H1 (cell line): ENCODE data around the gene ZNF175. TPM values are rescaled to one million over a fixed set of nuclear protein-coding genes. Genes with fewer than 3 reads are reported as not detected.

Source experiments
- CTCF ChIA-PET: fragments of 300-600 bp; sonication (Branson Sonifier 250); formaldehyde crosslinking; loops from one replicate; lab custom pipeline; 2021; ENCODE audit not compliant: partially characterized antibody; lab: Charles Lee
- POLR2A ChIA-PET: fragments of 300-600 bp; sonication (Branson Sonifier 250); formaldehyde crosslinking; loops from one replicate; lab custom pipeline; 2021; ENCODE audit warnings: inconsistent platforms; ENCODE audit not compliant: partially characterized antibody; lab: Charles Lee
- DNase-seq, 2 experiments: peaks; one replicate each; pipeline versions ENCODE4 v3.0.0 to v3.0.0-alpha.2; 2010 to 2022; ENCODE audit warnings: low spot score in 2 of 2, low read depth in 1 of 2, mixed read lengths in 1 of 2
- FAIRE-seq: peaks from 2 replicates; lab custom pipeline; 2011; peaks lifted over from hg19 to GRCh38; lab: Jason Lieb, UNC
- H2AFZ ChIP-seq: 2 replicates; pipeline ENCODE4 v1.8.1; 2012; ENCODE audit warnings: low read length, inconsistent platforms
- H2AK5ac ChIP-seq: 2 replicates; pipeline ENCODE4 v1.6.1; 2013; ENCODE audit warnings: low read depth, low read length
- H2BK120ac ChIP-seq: replicated peaks from 2 replicates; pipeline ENCODE3; 2013; ENCODE audit warnings: low read depth, low read length, inconsistent platforms
- H2BK12ac ChIP-seq: 2 replicates; pipeline ENCODE4 v1.6.1; 2013; ENCODE audit warnings: low read depth, low read length
- H2BK15ac ChIP-seq: 2 replicates; pipeline ENCODE4 v1.6.1; 2013; ENCODE audit warnings: low read length
- H2BK20ac ChIP-seq: 2 replicates; pipeline ENCODE4 v1.6.1; 2013; ENCODE audit warnings: low read length
- H2BK5ac ChIP-seq: 2 replicates; pipeline ENCODE4 v1.6.1; 2013; ENCODE audit warnings: low read depth, low read length
- H3K14ac ChIP-seq: 2 replicates; pipeline ENCODE4 v1.6.1; 2013; ENCODE audit warnings: inconsistent platforms; ENCODE audit not compliant: insufficient read length
- H3K18ac ChIP-seq: 2 replicates; pipeline ENCODE4 v1.6.1; 2013; ENCODE audit warnings: low read length; ENCODE audit errors: extremely low read depth
- H3K23ac ChIP-seq: 2 replicates; pipeline ENCODE4 v1.6.1; 2013; ENCODE audit warnings: inconsistent platforms; ENCODE audit not compliant: insufficient read length
- H3K23me2 ChIP-seq: 2 replicates; pipeline ENCODE4 v1.6.1; 2013; ENCODE audit warnings: low read depth, low read length
- H3K27ac ChIP-seq: 2 replicates; pipeline ENCODE4 v1.6.1; 2011; ENCODE audit warnings: low read depth, low read length, inconsistent platforms
- H3K27me3 ChIP-seq, 4 experiments: replicated peaks in 1 of 4; 1 replicate in 1 of 4; 2 replicates in 3 of 4; pipeline versions ENCODE4 v1.6.1 to v1.8.1; 2011 to 2013; ENCODE audit warnings: low read length in 3 of 4, mild to moderate bottlenecking in 3 of 4, inconsistent platforms in 2 of 4, mixed read lengths in 2 of 4, moderate library complexity in 1 of 4; ENCODE audit not compliant: control insufficient read depth in 3 of 4, insufficient read depth in 3 of 4; ENCODE audit errors: extremely low read depth in 1 of 4
- H3K36me3 ChIP-seq, 4 experiments: 2 replicates each; pipeline versions ENCODE4 v1.6.1 to v1.8.1; 2011 to 2013; ENCODE audit warnings: mild to moderate bottlenecking in 4 of 4, low read length in 3 of 4, moderate library complexity in 2 of 4, control low read depth in 1 of 4, inconsistent platforms in 1 of 4; ENCODE audit not compliant: insufficient read depth in 4 of 4, control insufficient read depth in 2 of 4
- H3K4ac ChIP-seq: replicated peaks from 2 replicates; pipeline ENCODE3; 2013; ENCODE audit warnings: low read length, low read depth, mixed read lengths, inconsistent platforms; ENCODE audit not compliant: insufficient read length
- H3K4me1 ChIP-seq, 4 experiments: replicated peaks in 1 of 4; 1 replicate in 1 of 4; 2 replicates in 3 of 4; pipeline versions ENCODE4 v1.6.1 to v1.8.1; 2011 to 2013; ENCODE audit warnings: low read length in 3 of 4, inconsistent platforms in 2 of 4, mixed read lengths in 1 of 4; ENCODE audit not compliant: insufficient read depth in 4 of 4, control insufficient read depth in 3 of 4
- H3K4me2 ChIP-seq, 2 experiments: 2 replicates each; pipeline versions ENCODE4 v1.6.1 to v1.8.1; 2011 to 2013; ENCODE audit warnings: low read depth in 2 of 2, low read length in 2 of 2, control low read depth in 1 of 2, inconsistent platforms in 1 of 2, mild to moderate bottlenecking in 1 of 2; ENCODE audit not compliant: insufficient read depth in 1 of 2
- H3K4me3 ChIP-seq, 4 experiments: fragments of 200-600, 300-600 bp in 1 of 4; sonication (generic), shearing (Covaris generic), sonication (Bioruptor Twin) in 1 of 4; 2 replicates each; pipeline versions ENCODE4 v1.5.1 to v1.8.1; 2011 to 2016; ENCODE audit warnings: low read length in 4 of 4, low read depth in 3 of 4, control low read depth in 2 of 4, inconsistent platforms in 2 of 4, mild to moderate bottlenecking in 2 of 4, mixed read lengths in 1 of 4, moderate library complexity in 1 of 4; ENCODE audit not compliant: insufficient read depth in 2 of 4; ENCODE audit errors: extremely low read depth in 1 of 4
- H3K56ac ChIP-seq: replicated peaks from 2 replicates; pipeline ENCODE3; 2013; ENCODE audit warnings: low read depth, mild to moderate bottlenecking, mixed read lengths, low read length, inconsistent platforms; ENCODE audit not compliant: insufficient read length
- H3K79me1 ChIP-seq: 2 replicates; pipeline ENCODE4 v1.6.1; 2013; ENCODE audit warnings: low read depth, low read length, control low read depth
- H3K79me2 ChIP-seq, 2 experiments: 2 replicates each; pipeline versions ENCODE4 v1.6.1 to v1.8.1; 2012 to 2013; ENCODE audit warnings: low read length in 2 of 2, mild to moderate bottlenecking in 2 of 2, inconsistent platforms in 1 of 2; ENCODE audit not compliant: insufficient read depth in 2 of 2, control insufficient read depth in 1 of 2
- H3K9ac ChIP-seq, 4 experiments: replicated peaks in 1 of 4; 1 replicate in 1 of 4; 2 replicates in 3 of 4; pipeline versions ENCODE4 v1.6.1 to v1.8.1; 2011 to 2013; ENCODE audit warnings: low read depth in 3 of 4, low read length in 3 of 4, control low read depth in 2 of 4, mild to moderate bottlenecking in 2 of 4, moderate library complexity in 2 of 4, inconsistent platforms in 1 of 4; ENCODE audit errors: extremely low read depth in 1 of 4
- H3K9me3 ChIP-seq, 2 experiments: 2 replicates each; pipeline versions ENCODE4 v1.6.1 to v1.8.1; 2012 to 2013; ENCODE audit warnings: mild to moderate bottlenecking in 2 of 2, moderate library complexity in 2 of 2, control low read depth in 1 of 2, inconsistent platforms in 1 of 2, low read depth in 1 of 2, low read length in 1 of 2, mixed read lengths in 1 of 2; ENCODE audit not compliant: insufficient read depth in 2 of 2
- H4K20me1 ChIP-seq, 2 experiments: replicated peaks in 1 of 2; 2 replicates each; pipeline versions ENCODE3 to v1.8.1; 2011 to 2013; ENCODE audit warnings: inconsistent platforms in 2 of 2, low read length in 2 of 2, mild to moderate bottlenecking in 1 of 2; ENCODE audit not compliant: insufficient read depth in 2 of 2, control insufficient read depth in 1 of 2
- H4K5ac ChIP-seq: 2 replicates; pipeline ENCODE4 v1.6.1; 2013; ENCODE audit warnings: low read length, low read depth, mixed read lengths, inconsistent platforms; ENCODE audit not compliant: insufficient read length
- H4K8ac ChIP-seq: 2 replicates; pipeline ENCODE4 v1.8.0; 2013; ENCODE audit warnings: mild to moderate bottlenecking, moderate library complexity, low read length, inconsistent platforms; ENCODE audit not compliant: insufficient read depth; ENCODE audit errors: extremely low read depth
- H4K91ac ChIP-seq: replicated peaks from 2 replicates; pipeline ENCODE3; 2013; ENCODE audit warnings: low read length, mixed read lengths, inconsistent platforms; ENCODE audit not compliant: insufficient read length
- EP300 ChIP-seq, 2 experiments: IDR thresholded peaks; 1 replicate in 1 of 2; 2 replicates in 1 of 2; pipeline ENCODE4 v1.6.1; 2011 to 2012; ENCODE audit warnings: low read depth in 2 of 2, low read length in 2 of 2, mild to moderate bottlenecking in 2 of 2, borderline replicate concordance in 1 of 2, inconsistent platforms in 1 of 2, moderate library complexity in 1 of 2
- SRF ChIP-seq: IDR thresholded peaks from 2 replicates; pipeline ENCODE4 v1.6.1; 2011; ENCODE audit warnings: mild to moderate bottlenecking, low read depth, low read length, moderate library complexity
- WGBS, 2 experiments: shearing (Covaris generic) in 1 of 2; methylation state at CpG; one replicate each; pipeline versions ENCODE4 v1.1.6 to v1.1.7; 2013 to 2015; ENCODE audit warnings: low lambda C conversion rate in 2 of 2, mixed read lengths in 2 of 2, inconsistent platforms in 1 of 2, low coverage in 1 of 2, missing lambda C conversion rate in 1 of 2; ENCODE audit not compliant: insufficient replicate concordance in 2 of 2, insufficient coverage in 1 of 2, insufficient read length in 1 of 2; ENCODE audit errors: extremely low coverage in 1 of 2, missing lambda C conversion rate in 1 of 2; 5-methylcytosine and 5-hydroxymethylcytosine counted together
- polyA plus RNA-seq, 7 experiments: library from polyadenylated mRNA; depleted of rRNA in 3 of 7; stranded (reverse) in 5 of 7; unstranded in 2 of 7; fragments of >200 nt in 5 of 7; fragments of 200-250 nt in 2 of 7; gene quantifications; 1 replicate in 5 of 7; 2 replicates in 1 of 7; 4 replicates in 1 of 7; pipeline versions ENCODE4 v1.2.1 to v1.2.3, GENCODE V29; 2011 to 2013; ENCODE audit warnings: missing spikeins in 2 of 7, mixed read lengths in 2 of 7
- total RNA-seq: library from RNA; stranded (reverse); fragmentation: NEBNext Ultra II Directional; extraction: Animal tissue kit (Norgen Biotek cat#: 25700); gene quantifications from 2 replicates; pipeline ENCODE4 v1.2.1, GENCODE V29; 2021

The ZNF175 gene
- total and polyA plus RNA-seq, 2 of the 8 experiments (the other 6 are each of a cell fraction or from before 2014, with no cell fraction given) = 1.7 to 11.1 TPM

DNA sequence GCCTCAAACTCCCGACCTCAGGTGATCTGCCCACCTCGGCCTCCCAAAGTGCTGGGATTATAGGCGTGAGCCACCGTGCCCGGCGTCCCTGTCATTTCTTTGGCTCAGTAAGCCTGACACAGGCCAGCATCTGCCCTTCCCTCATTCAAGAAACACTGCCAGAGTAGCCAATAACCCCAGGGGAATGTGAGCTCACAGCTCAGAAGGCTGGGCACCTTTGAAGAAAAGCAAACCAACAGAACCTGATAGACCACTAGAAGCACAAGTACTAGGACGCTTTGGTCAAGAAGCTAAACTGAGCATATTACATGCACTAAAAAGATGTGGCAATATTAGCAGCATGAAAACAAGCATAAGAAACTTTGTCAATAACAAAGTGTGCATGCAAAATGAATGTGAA is 44.9 kb downstream of the ZNF175 start:
- Histone ChIP-seq H2AFZ (no peak overlapping the region), H2BK120ac (no peak overlapping the region), H3K79me2 (no peaks in the 10 kb centered on the region), H3K4me1 (no peaks in the 10 kb centered on the region), H3K27ac (no peak overlapping the region), H3K18ac (no peak overlapping the region), H3K23ac (no peak overlapping the region), H3K27me3 (no peaks in the 10 kb centered on the region), H4K8ac (no peak overlapping the region), H4K20me1 (no peaks in the 10 kb centered on the region), H3K36me3 (no peaks in the 10 kb centered on the region), H3K4me3 (no peak overlapping the region), H3K9me3 (peaks cover 63 to 70% of the 10 kb centered on the region in 2 experiments), H3K4me2 (no peak overlapping the region), H3K23me2 (no peaks in the 10 kb centered on the region), H3K79me1 (no peaks in the 10 kb centered on the region), H2BK12ac (no peak overlapping the region), H3K14ac (no peak overlapping the region), H2BK5ac (no peak overlapping the region), H4K5ac (no peak overlapping the region), H2BK20ac (no peak overlapping the region), H3K56ac (no peak overlapping the region), H3K4ac (no peak overlapping the region), H2AK5ac (no peak overlapping the region), H2BK15ac (no peak overlapping the region), H3K9ac (no peak overlapping the region), H4K91ac (no peak overlapping the region)
- WGBS, 2 experiments = 94% methylated on average over 6 of the region's 7 CpGs; no CpG with 5 or more reads in 1 of the 2 experiments
- TF ChIP-seq EP300 (IDR thresholded peaks at IDR 0.05; ENCODE audit: borderline replicate concordance in 1 of 2, low read depth in 2 of 2, low read length in 2 of 2) = no peak
- TF ChIP-seq SRF = no peak
- no peak for FAIRE-seq
- no peak for DNase-seq
- ChIA-PET POLR2A (no interaction called here), CTCF (interaction anchor here (0.9 kb wide), 1 partner anchor 13 kb away, joined by 3 read pairs; no protein-coding TSS in a partner anchor)
